Measurements from ENCODE around the gene CCNB1IP1. TPM values are rescaled to one million over a fixed set of nuclear protein-coding genes. Genes with fewer than 3 reads are reported as not detected.
"Not testable (repeated sequence)": the region's sequence is repeated elsewhere in the genome, so short reads cannot be mapped to it uniquely, and the experiment has no call there.

Gene CCNB1IP1
- total RNA-seq, result 86.3 TPM

DNA sequence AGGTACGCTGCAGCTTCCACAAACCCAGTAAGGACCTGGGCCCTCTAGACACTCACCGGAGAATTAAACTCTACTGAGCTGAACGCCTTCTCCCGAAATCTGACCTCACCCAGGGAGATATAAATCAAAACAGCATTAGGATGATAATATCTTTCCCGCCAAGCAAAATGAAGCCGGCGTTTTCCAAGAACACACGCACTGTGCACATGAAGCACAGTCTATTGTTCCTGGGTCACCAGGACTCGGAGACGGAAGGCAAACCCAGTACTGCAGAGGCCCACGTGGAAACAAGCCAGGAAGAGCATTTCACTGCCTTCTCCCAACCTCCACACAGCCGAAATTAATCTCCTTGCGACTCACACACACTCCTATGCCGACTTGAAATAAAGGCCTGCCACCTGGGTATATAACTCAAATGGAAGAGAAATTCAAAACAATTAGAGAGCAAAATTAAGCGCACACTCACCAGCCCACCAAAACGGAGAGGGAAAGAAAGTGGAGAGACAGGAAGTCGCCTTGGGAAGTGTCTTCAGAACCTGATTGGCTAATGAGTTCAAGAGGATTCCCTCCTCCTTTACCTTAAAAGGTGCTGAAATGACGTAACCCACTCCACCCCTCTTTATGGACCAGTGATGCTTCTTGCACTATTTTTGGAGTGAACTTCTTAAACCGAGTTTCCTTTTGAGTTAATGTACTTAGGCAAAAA, at the start of gene CCNB1IP1:
CCNB1IP1 (minus strand) TSS at position 492 of the 706 bp plus-strand sequence. CDS start 16,756 bp downstream, outside the sequence.
- peak; percentile 60 for DNase-seq

GRCh38 chr14:20382526-20382925, 49.4 kb upstream of the CCNB1IP1 start:
- no peak for DNase-seq

GRCh38 chr14:20381341-20381740, 48.3 kb upstream of the CCNB1IP1 start:
- no peak for DNase-seq

GRCh38 chr14:20380681-20381080, 47.6 kb upstream of the CCNB1IP1 start:
- DNase-seq, result no peak

DNA sequence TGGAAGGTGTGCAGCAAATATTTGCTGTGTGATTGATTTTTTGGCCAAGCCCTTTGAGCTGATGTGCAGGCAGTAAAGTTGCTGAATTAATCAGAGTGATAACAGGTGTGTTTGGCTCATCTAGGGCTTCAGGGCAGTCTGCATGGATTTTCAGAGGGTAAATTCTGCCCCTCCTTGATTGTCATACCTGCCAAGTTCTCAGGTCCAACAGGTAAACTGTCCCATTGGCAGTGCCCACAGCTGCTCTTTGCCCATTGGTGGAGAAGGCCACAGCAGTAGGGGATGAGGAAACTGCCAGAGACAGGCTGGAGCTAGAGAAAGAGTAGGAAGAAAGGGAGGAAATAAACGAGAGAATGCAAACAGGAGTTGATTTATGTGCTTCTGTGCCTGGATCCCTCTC, 46.7 kb upstream of the CCNB1IP1 start:
- DNase-seq, result no peak

GRCh38 chr14:20377171-20377570, 44.1 kb upstream of the CCNB1IP1 start:
- DNase-seq, result no peak

- no peak for DNase-seq
Measured at GRCh38 chr14:20376071-20376588, 43.1 kb upstream of the CCNB1IP1 start.

DNA sequence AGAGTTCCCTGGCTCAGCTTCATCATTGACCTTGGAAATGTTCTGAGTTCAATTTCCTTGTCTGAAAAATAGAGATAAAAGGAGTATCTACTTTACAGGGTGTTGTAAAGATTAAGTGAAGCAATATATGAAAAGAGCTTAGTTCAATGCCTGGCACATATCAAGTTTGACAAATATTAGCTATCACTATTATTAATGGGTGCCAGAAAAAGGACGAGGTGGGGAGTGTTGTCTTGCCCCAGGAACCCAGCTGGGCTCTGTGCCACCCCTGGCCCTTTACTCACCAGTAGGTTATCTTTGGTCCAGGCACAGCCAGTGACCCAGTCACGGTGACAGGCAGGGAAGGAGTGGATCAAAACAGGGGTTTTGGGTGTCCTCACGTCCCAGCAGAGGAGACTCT, 42.4 kb upstream of the CCNB1IP1 start:
- no peak for DNase-seq

GRCh38 chr14:20372796-20373195, 39.7 kb upstream of the CCNB1IP1 start:
- DNase-seq, result no peak

GRCh38 chr14:20365928-20366327, 32.8 kb upstream of the CCNB1IP1 start:
- no peak for DNase-seq

DNA sequence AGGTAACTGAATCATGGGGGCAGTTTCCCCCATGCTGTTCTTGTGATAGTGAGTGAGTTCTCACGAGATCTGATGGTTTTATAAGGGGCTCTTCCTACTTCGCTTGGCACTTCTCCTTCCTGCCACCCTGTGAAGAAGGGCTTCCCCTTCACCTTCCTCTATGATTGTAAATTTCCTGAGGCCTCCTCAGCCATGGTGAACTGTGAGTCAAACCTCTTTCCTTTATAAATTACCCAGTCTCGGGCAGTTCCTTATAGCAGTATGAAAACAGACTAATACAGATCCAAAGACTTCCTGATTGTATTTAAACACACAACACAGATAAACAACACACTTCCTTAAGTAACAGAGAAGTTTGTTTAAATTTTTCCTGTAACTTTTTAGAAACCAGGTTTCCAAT, 25.4 kb upstream of the CCNB1IP1 start:
- not testable (repeated sequence) for DNase-seq

GRCh38 chr14:20356422-20356821, 23.3 kb upstream of the CCNB1IP1 start:
- DNase-seq, result no peak

GRCh38 chr14:20350860-20351259, 17.8 kb upstream of the CCNB1IP1 start:
- DNase-seq, result no peak

- DNase-seq, result no peak
Measured at GRCh38 chr14:20350282-20350681, 17.2 kb upstream of the CCNB1IP1 start.

DNA sequence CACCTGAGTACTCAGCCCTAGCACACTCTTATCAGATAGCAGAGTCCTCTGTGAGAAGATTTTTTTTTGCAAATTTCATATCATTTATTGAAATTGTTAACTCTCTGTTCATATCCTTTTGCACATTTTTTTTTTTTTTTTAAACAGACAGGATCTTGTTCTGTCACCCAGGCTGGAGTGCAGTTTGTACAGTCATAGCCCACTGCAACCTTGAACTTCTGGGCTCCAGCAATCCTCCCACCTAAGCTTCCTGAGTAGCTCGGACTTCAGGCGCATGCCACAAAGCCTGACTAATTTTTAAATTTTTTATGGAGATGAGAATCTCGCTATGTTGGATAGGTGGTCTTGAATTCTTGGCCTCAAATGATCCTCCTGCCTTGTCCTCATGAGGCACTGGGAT, 14.7 kb upstream of the CCNB1IP1 start:
- DNase-seq, result no peak

DNA sequence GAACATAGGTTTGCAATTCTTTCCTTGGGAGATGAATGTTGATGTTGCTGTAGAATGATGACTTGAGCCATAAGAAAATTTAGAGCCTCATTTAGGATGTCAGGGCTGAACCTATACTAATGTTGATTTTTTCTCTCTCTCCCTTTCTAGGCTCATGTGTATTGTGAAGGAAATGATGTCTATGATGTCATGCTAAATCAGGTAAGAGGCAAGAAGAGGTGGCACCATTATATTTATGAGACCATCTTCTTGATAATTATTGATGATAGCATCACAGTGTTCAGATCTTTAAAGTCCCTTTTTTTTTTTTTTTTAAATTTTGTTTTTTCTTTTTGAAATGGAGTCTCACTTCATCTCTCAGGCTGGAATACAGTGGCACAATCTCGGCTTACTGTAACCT, 13.6 kb upstream of the CCNB1IP1 start:
- no peak for DNase-seq

- DNase-seq, result no peak
Measured at GRCh38 chr14:20345366-20345765, 12.3 kb upstream of the CCNB1IP1 start.

DNA sequence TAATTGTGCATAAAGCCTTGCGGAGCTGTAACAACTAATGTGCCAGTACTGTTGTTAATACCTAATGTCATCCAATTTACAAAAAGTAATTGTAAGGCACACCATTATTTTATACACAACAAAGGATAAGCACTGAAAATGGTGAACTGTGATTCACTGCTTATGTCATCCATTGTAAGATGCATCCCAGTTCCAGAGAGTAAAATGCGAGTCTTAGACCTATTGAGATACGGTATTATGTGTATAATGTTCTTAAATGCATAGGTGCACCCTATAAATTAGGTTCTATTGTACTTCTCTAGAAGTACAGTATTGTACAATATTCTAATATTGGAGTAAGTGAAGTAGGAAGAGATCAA, 10.8 kb upstream of the CCNB1IP1 start:
- no peak for DNase-seq

- DNase-seq, result peak; percentile 100
Measured at GRCh38 chr14:20343092-20343861, 10.2 kb upstream of the CCNB1IP1 start, which contains the start of gene PARP2. Gene PARP2 (plus strand): TSS chr14:20343635. CDS start chr14:20343642, 7 bp downstream.

DNA sequence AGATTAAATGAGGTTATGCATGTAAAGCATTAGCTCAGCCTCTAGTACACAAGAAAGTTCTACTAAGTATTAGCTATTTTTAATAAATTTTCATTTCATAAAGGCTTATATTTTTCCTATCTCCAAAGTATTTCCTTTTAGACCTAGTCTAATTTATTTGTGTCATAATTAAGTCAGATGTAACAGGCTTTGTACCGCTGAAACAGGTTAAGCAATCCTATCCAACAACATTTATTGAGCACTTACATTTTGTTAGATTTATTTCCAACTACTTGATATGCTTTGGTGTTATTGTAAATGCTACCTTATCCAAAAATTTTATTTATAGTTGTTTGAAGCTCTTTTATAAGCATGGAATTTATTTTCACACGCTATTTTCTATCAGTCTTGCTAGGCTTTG, 8.6 kb upstream of the CCNB1IP1 start:
- DNase-seq, result no peak

DNA sequence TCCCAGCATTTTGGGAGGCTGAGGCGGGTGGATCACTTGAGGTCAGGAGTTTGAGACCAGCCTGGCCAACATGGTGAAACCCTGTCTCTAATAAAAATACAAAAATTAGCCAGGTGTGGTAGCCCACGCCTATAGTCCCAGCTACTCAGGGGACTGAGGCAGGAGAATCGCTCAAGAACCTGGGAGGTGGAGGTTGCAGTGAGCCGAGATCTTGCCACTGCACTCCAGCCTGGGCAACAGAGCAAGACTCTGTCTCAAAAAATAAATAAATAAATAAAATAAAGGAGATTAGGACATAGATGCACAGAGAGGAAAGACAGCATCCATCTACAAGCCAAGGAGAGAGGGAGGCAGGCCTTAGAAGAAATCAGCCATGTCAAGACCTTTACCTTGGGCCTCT, 8.0 kb upstream of the CCNB1IP1 start:
- DNase-seq, result not testable (repeated sequence)

DNA sequence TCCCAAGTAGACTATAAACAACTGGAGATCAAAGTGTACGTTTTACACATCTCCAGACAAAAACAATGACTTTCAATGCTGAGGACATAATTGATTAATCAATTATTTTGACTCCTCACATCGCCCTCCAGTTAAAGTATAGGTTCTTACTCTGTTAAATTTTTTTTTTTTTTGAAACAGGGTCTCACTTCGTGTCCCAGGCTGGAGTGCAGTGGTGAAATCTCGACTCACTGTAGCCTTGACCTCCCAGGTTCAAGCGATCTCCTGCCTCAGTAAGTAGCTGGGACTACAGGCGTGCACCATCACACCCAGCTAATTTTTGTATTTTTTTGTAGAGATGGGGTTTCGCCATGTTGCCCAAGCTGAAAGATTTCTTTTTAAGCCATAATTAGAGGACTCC, 938 bp upstream of the CCNB1IP1 start:
- DNase-seq, result no peak

- no peak for DNase-seq
Measured at GRCh38 chr14:20333494-20333841, 389 bp upstream of the CCNB1IP1 start.

GRCh38 chr14:20332431-20332787, 670 bp downstream of the CCNB1IP1 start:
- no peak for DNase-seq

All from occipital lobe (tissue), 2 donors.